Activated CD4-positive, alpha-beta T cell treated with anti-CD3 and anti-CD28 coated beads, Interleukin-2, amount 50 U/mL, for 24 hours (primary cell): ENCODE results near the gene CLSTN2.

Experiments used
- DNase-seq, 2 donors: peaks; one replicate each; pipeline ENCODE4 v3.0.0-alpha.2; 2020; ENCODE audit warnings: low read depth in 1 of 2, low spot score in 1 of 2

The CLSTN2 gene

DNA sequence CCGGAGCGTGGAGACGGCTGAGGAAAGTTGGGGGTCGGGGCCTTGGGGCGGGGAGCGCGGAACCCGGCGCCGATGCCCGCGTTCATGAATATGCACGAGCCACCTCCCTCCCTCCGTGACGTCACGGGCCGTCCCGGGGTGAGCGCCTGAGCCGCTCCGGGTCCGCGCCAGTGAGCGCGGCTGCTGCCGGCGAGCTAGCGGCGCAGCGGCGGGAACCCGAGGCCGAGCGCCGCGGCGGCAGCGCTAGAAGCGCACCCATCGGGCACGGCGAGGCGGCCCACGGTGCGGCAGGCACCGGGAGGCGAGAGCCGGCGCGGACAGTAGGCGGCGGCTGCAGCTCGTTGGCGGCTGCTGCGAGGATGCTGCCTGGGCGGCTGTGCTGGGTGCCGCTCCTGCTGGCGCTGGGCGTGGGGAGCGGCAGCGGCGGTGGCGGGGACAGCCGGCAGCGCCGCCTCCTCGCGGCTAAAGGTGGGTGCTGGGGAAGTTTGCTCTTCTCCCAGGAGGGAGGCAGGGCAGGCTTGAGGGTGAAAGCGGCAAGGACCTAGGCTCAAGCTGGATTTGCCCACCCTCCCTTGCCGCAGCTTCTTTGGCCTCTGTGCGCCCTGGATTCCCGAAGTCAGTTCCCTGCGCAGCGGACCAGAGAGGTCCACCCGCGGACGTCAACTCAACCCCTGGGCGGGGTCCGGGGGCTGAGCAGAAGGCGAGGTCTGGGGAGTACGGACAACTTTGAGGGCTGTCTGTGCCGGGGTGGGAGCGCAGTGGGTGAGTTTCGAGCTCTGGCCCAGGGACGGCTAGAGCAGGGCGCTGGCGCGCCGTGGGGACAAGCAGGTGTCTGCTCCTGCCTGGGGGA lies at the start of gene CLSTN2:
Gene CLSTN2 (plus strand): TSS at position 170 of the 850 bp plus-strand sequence.
- DNase-seq, result no peak

DNA sequence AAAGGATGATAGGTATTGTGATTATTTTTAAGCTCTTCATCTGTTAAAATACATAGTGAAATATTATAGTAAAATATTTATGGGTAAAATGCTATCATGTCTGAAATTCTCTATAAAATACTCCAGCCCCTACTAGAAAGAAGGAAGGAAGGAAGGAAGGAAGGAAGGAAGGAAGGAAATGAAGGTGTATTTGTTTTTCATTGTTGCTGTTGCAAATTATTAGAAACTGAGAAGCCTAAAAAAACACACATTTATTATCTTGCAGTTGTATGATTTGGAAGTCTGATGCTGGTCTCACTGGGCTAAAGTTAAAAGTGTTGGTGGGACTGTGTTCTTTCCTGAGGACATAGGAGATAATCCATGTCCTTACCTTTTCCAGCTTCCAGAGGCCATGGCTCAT lies 47.6 kb upstream of the CLSTN2 start:
- no peak for DNase-seq

DNA sequence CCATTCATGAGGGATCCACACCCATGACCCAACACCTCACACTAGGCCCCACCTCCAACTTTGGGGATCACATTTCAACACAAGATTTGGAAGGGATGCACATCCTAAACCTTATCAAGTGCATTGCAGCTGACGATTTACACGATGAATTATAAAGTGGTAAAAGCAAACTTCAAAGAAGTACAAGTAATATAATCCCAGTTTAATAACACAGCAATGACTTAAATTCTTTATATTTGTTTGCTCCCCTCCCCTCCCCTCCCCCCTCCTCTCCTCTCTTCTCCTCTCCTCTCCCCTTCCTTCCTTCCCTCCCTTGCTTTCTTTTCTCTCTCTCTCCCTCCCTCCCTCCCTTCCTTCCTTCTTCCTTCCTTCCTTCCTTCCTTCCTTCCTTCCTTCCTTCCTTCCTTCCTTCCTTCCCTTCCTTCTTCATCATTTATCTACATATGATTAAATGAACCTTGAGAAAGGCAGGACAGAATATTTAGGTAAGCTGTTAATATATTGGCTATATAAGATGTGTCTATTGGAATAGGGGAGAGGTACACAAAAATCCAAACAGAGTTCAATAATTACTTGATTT lies 46.3 kb upstream of the CLSTN2 start:
- DNase-seq, result no peak

DNA sequence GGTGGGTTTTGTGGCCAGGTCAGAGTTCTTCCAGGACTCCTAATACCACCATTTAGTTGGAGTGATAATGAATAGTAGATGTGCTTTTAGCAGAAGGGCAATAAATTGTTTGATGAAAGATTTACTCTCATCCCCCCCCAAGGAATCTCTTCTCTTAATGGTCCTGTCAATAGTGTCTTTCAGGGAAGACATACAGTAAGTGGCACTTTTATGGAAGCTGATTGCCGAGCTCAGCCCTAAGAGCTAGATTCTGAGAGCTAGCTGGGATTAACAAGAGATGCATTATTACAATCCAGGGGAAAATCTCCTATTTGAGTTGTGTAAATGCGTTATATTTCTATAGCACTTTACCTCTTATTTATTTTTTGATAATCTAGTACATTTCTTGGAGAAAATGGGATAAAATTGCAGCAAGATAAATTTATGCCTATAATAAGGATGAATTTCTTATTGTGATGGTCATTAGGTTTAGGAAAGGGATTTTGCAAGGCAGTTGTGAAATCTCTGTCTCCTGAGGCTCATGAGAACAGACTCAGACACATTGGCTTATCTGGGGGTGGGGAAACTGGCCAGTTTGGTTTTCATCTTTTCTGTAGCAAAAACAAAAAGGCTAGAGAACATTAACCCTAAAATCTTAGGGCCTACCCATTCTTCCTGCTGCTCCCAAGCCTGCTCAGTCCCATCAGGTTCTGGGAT lies 41.6 kb upstream of the CLSTN2 start:
- DNase-seq, result no peak

DNA sequence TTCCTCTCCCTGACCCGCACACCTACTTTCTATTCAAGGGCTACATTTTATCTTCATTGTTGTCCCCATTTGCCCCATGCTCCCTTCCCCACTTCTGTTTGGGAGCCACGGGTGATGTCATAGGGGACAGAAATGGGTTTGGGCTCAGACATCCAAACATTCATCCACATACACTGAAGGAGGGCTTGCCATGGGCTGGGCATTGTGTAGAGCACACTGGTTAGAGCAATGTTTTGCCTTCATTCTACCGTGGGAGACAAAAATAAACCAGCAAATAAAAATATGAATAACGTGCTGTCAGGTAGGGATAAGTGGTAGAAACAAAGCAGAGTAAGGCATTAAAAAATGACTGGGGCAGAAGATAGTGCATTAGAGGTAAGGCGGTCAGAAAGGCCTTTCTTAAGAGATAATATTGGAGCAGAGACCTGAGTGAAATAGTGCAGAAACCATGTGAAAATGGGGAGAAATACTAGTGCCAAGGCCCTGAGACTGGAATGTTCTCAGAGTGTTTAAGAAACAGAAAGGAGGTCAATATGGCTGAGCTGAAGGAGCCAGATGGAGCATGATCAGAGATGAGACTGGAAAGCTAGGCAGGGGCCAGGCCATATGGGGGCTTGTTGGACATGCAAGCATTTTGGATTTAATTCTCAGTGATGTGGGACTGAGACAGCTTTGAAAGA lies 40.9 kb upstream of the CLSTN2 start:
- no peak for DNase-seq

DNA sequence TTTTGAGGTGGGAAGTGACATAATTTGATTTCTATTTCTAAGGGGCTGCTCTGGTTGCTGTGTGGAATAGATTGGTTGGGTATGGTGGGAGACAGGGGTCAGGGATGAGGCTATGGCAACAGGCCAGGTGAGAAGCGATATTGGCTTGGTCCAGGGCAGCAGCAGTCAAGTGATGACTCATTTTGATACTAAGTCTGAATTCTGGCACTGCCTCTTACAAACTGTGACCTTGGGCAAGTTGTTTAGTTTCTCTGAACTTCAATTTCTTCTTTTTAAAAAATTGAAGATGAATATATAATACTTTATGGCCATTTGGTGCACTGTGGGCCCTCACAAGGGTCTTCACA lies 40.4 kb upstream of the CLSTN2 start:
- DNase-seq, result no peak

DNA sequence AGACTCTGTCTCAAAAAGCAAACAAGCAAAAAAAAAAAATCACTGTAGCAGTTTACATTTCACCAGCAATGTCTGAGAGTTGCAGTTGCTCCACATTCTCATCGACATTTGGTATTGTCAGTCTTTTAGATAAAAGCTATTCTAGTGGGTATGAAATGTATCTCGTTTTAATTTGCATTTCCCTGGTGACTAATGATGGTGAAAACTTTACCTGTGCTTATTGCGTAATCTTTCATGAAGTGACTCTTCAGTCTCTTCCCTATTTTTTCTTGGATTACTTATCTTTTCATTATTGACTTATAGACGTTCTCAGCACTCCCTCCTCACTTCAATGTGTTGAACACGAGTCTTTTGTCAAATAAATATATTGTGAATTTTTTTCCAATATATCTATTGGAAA lies 37.2 kb upstream of the CLSTN2 start:
- no peak for DNase-seq

DNA sequence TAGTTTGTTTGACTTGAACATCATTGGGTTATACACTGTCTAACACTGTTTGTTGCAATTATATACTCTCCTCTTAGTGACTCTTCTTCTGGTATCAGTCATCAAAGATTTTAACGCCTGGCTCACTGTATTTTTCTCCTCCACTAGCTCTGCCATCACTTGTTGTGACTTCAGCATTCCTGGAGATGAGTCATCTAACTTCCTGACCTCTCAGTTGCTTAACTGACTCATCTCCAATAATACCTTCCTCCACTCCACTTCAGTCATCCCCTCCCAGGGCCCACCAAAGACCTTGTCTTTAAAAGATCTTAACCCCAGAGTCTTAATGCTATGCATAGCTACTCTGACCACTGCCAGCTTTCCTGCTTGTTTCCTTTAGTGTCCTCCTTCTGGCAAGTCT lies 28.6 kb upstream of the CLSTN2 start:
- DNase-seq, result no peak

DNA sequence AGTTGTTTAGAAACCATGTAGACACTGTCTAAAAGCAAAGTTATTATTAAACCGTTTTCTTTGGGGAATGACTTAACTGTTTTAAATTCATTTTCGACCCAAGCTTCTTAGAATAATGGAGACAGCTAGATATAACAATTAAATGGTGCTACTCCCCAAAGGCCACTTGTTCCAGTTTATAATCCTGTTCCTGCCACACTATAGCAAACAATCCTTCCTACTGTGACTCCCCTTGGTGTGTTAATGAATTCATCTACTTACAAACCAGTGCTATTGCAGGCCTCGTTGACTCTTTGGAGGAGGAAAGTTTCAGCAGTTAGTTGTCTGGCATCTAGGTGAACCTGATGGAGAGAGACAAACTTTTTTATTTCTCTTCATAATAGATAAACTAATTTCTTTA lies 25.2 kb upstream of the CLSTN2 start:
- no peak for DNase-seq

DNA sequence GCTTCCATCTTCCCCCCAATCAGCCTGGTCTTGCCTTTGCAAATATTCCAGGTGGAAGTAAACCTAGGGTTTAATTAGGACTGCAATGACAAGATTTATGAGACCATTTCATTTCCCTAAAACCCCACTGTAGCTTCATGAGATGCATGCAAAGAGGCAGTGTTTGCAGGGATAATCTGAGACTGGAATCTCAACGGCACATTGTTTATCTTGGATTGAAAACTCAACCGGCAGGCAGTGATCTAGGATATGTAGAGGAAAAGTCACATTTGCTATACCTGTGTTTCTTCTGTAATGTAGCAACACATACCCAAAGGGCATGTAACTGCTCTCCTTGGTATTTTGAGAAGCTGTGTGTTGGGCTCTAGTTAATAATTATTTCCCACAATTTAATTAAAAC lies 18.7 kb upstream of the CLSTN2 start:
- DNase-seq, result no peak

DNA sequence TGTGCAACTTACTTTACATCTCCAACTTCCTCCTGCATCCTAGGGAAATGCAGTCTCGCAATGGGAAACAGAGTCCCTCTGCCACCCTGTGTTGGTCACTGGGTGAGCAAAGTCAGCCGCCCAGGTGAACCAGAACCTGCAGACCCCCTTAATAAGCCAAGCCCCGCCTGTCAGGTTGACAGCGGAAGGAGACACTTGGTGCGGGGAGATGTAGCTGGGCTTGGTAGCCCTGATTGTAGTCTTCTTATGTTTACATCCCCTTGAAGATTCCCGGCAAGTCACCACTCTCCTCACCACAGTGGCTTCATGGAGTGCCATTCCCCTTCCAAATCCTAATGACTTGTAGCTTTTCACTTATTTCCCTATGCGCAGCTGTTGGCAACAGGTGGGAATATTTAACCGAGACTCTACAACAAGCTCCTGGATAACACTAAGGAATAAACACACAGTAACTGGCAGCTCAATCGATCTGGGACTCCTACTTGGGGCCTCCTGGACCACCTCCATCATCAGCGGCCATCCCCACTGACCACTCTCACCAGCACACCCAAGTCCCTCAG lies 17.7 kb upstream of the CLSTN2 start:
- DNase-seq, result no peak

DNA sequence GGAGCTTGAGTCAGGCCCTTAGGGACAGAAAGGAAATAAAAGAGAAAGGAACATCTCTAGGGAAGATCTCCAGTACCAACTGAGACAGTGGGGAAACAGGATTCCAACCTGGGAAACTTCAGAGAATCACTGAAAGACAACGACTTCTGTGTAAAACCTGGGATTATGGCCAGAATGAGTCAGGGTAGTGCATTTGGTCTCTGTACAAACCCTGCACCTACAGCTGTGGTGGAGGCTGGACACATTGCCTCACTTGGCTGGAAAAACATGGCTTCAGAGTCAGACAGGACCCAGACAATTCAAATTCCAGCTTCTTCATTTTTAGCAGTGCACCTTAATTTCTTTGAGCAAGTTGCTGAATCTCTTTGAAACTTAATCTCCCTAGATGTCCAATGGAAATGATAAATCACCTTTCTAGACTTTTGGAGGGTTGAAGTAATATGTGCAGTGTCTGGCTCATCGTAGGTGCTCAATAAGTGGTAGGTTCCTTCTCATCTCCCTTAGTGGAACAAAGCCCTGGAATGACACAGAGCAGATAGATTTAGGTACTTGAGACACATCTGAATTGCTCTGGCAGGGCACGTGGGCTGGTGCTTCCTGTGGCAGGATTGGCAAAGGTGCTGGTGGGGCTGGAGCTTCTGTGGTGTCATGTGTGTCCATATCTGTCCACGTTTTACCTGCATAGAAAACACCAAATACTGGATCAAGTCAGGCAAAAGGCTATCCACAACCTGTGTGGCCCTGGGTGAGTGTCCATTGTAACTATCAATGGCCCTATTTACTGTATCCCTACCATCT lies 6.1 kb upstream of the CLSTN2 start:
- no peak for DNase-seq

DNA sequence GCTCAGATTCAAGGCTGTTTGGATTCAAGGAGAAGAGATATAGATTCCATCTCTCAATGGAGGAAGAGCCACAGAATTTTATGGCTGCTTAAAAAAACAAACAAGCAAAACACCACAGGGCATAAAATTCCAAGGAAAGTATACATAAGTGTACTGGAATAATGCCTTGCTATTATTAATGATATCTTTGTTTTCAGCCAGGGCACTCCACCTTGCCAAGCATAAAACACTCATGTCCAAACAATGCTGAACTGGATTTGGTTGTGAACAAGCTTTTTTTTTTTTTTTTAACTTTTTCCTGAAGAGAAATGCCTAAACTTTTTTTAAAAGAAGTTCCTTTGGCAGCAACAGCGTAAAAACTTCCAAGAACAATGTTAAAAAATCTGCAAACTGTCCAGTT lies 4.8 kb upstream of the CLSTN2 start:
- no peak for DNase-seq

DNA sequence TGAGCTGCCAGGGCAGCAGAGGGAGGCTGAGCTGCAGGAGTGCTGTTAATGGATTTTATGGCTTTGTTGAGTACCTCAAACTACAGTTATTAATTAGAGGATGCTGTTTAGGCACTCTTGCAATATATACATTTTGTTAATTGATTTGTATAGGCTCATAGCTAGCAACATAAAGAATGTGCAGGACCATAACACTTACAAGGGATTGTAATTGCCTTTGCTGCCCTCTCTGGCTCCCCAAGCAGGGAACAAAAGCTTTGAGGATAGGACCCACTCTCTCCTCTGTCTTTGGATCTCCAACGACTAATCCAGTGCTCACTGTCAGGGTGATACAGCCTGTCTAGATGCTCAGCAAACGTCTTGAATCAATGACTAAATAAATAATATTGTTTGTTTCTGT lies 1.2 kb upstream of the CLSTN2 start:
- DNase-seq, result no peak

DNA sequence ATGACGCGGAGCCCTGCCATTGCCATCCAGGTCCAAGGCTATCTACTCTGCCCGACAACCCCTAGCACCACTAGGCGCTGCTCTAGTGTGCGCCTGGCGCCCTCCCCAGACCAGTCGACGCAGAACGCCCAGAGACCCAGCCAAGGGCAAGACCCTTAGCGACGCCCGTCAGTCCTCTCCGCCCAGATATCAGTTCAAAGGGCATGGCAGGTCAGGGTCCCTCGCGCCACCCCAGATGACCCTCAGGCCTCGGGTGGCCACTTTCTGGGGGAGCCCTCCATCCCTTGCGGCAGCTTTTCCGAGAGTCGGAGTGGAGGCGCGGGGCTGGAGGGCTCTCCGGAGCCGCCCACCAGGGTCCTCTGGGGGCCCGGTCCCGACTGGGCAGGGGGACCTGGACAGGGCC lies 371 bp upstream of the CLSTN2 start:
- no peak for DNase-seq

DNA sequence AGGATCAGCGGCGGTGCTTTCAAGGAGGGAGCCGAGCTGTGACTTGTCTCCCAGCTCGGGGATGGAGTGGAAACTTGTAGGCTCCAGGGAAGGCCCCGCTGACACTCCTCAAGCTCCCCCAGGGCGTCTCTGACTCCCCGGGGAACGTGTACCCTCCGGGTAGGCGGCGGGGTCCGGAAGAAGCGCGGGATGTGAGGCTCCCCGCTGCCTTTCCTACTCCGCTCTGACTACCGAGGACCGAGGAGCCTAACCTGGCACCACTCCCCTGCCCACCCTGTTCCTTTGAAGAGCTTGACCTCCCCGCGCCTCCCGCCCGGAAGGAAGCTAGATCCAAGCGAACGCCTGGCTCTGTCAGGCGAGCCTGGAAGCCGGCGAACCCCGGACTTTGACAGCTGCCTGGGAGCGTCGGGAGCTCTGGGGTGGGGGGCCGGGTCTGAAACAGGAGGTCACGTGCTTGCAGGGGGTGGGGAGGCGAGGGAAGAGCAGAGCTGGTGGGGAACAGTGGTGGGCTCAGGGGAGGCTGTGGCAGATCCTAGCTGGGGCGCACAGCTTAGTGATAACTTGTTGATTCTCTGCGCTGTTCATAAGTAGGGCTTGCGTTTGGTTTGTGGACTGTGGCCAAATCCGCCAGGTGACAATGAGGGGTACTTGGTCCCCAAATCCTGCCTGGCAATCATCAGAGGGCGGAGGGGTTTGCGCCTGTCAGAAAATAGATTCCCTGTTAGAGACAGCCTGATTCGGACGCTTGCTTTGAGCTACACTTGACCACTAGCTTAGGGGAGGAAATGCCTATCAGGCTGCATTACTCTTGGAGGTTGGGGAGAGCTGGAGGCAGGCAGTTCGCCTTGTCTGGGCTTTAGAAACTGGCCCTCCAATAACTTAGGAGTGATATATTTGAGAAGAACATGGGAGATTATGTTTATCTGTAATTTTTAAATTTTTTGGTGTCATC lies 1.2 kb downstream of the CLSTN2 start:
- no peak for DNase-seq

DNA sequence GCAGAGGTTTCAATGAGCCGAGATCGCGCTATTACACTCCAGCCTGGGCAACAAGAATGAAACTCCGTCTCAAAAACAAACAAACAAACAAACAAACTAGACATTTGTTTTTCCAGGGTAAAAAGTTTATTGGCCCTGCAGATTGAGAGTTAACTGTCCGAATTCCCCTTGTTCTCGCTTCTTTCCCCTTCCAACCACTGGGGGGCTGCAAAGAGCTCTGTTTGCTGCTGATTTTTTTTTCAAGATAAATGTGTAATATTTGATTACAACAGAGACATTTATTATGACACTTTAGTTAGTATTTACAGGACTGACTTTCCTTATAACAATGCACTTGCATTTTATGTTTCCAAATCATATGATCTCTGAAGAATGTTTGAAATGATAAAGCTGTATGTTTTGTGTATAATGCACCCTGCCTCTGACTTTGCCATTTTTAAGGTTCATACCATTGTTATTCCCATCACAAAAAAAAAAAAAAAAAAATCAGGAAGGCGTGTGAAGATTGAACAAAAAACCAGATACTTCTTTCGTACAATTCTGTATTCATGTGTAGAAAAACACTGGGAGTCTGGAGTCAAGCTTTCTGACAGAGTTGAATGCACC lies 2.8 kb downstream of the CLSTN2 start:
- no peak for DNase-seq

DNA sequence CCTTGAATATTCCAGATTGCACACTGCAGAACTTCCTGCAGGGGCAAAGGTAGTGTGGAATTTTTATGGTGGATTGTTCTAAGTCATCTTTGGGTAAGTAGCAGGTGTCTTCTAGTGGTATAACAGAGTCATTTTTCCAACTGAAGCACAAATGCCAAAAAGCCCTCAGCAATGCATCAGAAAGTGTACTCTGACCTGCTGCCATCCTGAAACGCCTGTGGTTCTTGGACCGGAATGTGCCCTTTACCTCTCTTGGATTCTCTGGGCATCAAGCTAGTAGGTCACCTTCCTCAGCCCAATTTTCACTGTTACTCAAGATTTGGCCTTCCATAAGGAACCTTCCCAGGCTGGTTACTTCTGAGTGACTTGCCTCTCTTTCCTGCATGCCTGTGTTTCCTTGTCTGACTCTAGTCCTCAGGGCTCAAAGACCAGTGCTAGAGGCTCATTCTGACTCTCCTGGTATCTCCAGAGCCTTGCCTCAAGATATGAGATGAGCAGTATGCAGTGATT lies 4.8 kb downstream of the CLSTN2 start:
- no peak for DNase-seq

DNA sequence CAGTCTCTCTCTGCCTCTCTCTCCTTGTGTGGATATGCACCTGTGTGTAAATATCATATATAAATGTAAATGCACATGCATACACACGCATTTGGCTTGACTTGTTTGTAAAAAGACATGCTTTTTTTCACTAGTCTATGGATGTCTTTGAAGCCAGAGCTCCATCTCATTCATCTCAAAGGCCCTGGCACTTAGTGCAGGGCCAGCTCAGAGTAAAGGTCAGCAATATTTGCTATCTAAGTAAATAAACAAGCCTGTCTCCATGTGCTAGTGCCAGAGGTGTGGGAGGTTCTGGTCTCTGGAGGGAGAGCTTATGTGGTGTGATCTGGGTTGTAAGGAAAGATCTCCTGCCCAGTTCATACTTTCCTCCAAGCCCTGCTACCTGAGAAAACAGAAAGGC lies 5.6 kb downstream of the CLSTN2 start:
- DNase-seq, result no peak
